C4-2B (cell line): Measurements from ENCODE around the gene KCNMA1.

Source experiments
- ZFX ChIP-seq: fragments of 450-650 bp; IDR thresholded peaks from 2 replicates; pipeline ENCODE4 v1.6.1; 2017
- TF ChIP-seq, protein P1 (sequence below): fragments of 450-650 bp; conservative IDR thresholded peaks from 2 replicates; pipeline ENCODE4 v1.5.1; 2017; ENCODE audit warnings: mild to moderate bottlenecking

DNA sequence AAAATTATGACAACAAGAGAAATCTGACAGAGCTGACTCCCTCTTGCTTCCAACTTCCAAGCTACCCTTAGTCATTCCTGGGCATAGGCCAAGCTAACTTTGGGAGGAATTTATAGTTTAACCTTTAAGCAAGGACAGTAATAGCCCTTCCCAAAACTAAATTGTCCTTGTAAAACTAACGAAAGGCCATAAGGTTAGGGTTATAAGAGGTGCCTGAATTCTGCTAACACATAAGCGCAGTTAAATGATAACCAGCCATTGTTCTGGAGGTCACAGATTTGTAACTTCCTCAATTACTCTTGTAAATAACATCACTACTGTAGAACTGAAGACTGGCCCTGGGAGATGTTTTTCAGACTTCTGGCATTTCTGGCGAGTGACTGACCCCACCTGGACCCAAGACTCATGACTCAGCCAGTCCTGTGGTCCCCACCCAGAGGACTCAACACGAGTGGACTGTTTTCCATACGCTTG, 481.2 kb downstream of the KCNMA1 start:
- TF ChIP-seq, protein P1, sequence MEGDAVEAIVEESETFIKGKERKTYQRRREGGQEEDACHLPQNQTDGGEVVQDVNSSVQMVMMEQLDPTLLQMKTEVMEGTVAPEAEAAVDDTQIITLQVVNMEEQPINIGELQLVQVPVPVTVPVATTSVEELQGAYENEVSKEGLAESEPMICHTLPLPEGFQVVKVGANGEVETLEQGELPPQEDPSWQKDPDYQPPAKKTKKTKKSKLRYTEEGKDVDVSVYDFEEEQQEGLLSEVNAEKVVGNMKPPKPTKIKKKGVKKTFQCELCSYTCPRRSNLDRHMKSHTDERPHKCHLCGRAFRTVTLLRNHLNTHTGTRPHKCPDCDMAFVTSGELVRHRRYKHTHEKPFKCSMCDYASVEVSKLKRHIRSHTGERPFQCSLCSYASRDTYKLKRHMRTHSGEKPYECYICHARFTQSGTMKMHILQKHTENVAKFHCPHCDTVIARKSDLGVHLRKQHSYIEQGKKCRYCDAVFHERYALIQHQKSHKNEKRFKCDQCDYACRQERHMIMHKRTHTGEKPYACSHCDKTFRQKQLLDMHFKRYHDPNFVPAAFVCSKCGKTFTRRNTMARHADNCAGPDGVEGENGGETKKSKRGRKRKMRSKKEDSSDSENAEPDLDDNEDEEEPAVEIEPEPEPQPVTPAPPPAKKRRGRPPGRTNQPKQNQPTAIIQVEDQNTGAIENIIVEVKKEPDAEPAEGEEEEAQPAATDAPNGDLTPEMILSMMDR = no peak
- no peak for TF ChIP-seq ZFX
